ENCODE results near the gene ARSA. TPM values are rescaled to one million over a fixed set of nuclear protein-coding genes. Genes with fewer than 3 reads are reported as not detected.

ARSA gene
- polyA plus RNA-seq, 3 donors = 24.9 to 56.2 (median 44.1) TPM

Other genes starting within 250 kb of the ARSA start
- 10 to 100 TPM; 36.5 to 41.9 (median 41.8) TPM for gene SBF1, start 153.1 kb downstream of the ARSA start, polyA plus RNA-seq
- 1 to 10 TPM in 1 of 3 donors, under 1 TPM in 1, not detected in 1; 0.31 to 6.1 TPM for gene ADM2, start 146.6 kb downstream of the ARSA start, polyA plus RNA-seq
- under 1 TPM in 1 of 3 donors, not detected in 2; 0.38 TPM for gene MIOX, start 141.3 kb downstream of the ARSA start, polyA plus RNA-seq
- 10 to 100 TPM; 49.6 to 95.8 (median 64.7) TPM for gene LMF2, start 120.5 kb downstream of the ARSA start, polyA plus RNA-seq
- gene NCAPH2, start 119.9 kb downstream of the ARSA start, polyA plus RNA-seq = 10 to 100 TPM; 23.6 to 35.0 (median 31.3) TPM
- 1 to 10 TPM; 2.2 to 8.8 (median 2.3) TPM for gene SCO2, start 102.6 kb downstream of the ARSA start, polyA plus RNA-seq
- gene TYMP, start 98.1 kb downstream of the ARSA start, polyA plus RNA-seq = 100 to 1,000 TPM in 1 of 3 donors, 10 to 100 TPM in 2; 49.1 to 162 (median 75.1) TPM
- under 1 TPM; 0.11 to 0.23 (median 0.21) TPM for gene KLHDC7B, start 82.3 kb downstream of the ARSA start, polyA plus RNA-seq
- gene SYCE3, start 65.2 kb downstream of the ARSA start, polyA plus RNA-seq = not detected
- gene CPT1B, start 49.7 kb downstream of the ARSA start, polyA plus RNA-seq = 10 to 100 TPM; 13.4 to 30.4 (median 13.5) TPM
- 100 to 1,000 TPM in 1 of 3 donors, 10 to 100 TPM in 2; 39.2 to 137 (median 65.2) TPM for gene CHKB, start 45.3 kb downstream of the ARSA start, polyA plus RNA-seq
- 1 to 10 TPM in 2 of 3 donors, under 1 TPM in 1; 0.67 to 2.7 (median 2.0) TPM for gene MAPK8IP2, start 27.4 kb downstream of the ARSA start, polyA plus RNA-seq
- 10 to 100 TPM in 2 of 3 donors, 1 to 10 TPM in 1; 6.3 to 80.5 (median 33.1) TPM for gene SHANK3, start 44.7 kb upstream of the ARSA start, polyA plus RNA-seq
- gene ACR, start 110.1 kb upstream of the ARSA start, polyA plus RNA-seq = 1 to 10 TPM in 2 of 3 donors, under 1 TPM in 1; 0.25 to 3.6 (median 1.1) TPM
- gene RABL2B, start 155.5 kb upstream of the ARSA start, polyA plus RNA-seq = 10 to 100 TPM; 11.7 to 18.1 (median 16.7) TPM